CD14-positive monocyte (primary cell): ENCODE results near the gene HMGXB3. TPM values are rescaled to one million over a fixed set of nuclear protein-coding genes. Genes with fewer than 3 reads are reported as not detected.

Source experiments
- DNase-seq, 3 donors: peaks; one replicate each; pipeline ENCODE4 v3.0.0-alpha.2; 2011 to 2022
- H2AFZ ChIP-seq: 2 replicates; pipeline ENCODE4 v1.6.0; 2012; ENCODE audit warnings: mild to moderate bottlenecking, low read depth, low read length, inconsistent platforms; ENCODE audit not compliant: insufficient read depth, poor library complexity, severe bottlenecking
- H3K27ac ChIP-seq, 2 donors: 1 replicate in 1 of 2; 2 replicates in 1 of 2; pipeline ENCODE4 v1.5.1; 2012 to 2013; ENCODE audit warnings: low read length in 2 of 2, control low read depth in 1 of 2, inconsistent platforms in 1 of 2, low read depth in 1 of 2, mild to moderate bottlenecking in 1 of 2
- H3K27me3 ChIP-seq, 2 donors: one replicate each; pipeline versions ENCODE4 v1.6.0 to v1.6.1; 2011 to 2013; ENCODE audit warnings: low read length in 2 of 2; ENCODE audit not compliant: control insufficient read depth in 2 of 2, insufficient read depth in 2 of 2
- H3K36me3 ChIP-seq, 2 donors: replicated peaks in 1 of 2; 1 replicate in 1 of 2; 2 replicates in 1 of 2; pipeline versions ENCODE4 v1.5.1 to v1.6.1; 2012 to 2013; ENCODE audit warnings: low read length in 2 of 2, control low read depth in 1 of 2, inconsistent platforms in 1 of 2, mild to moderate bottlenecking in 1 of 2; ENCODE audit not compliant: insufficient read depth in 2 of 2, control insufficient read depth in 1 of 2
- H3K4me1 ChIP-seq, 2 donors: 1 replicate in 1 of 2; 2 replicates in 1 of 2; pipeline versions ENCODE4 v1.5.1 to v1.6.1; 2012 to 2013; ENCODE audit warnings: low read length in 2 of 2, control low read depth in 1 of 2, inconsistent platforms in 1 of 2, mild to moderate bottlenecking in 1 of 2, moderate library complexity in 1 of 2; ENCODE audit not compliant: insufficient read depth in 2 of 2, control insufficient read depth in 1 of 2
- H3K4me2 ChIP-seq: replicated peaks from 2 replicates; pipeline ENCODE3; 2012; ENCODE audit warnings: low read length, moderate library complexity, mild to moderate bottlenecking; ENCODE audit not compliant: poor library complexity, severe bottlenecking; ENCODE audit errors: extremely low read depth
- H3K4me3 ChIP-seq, 3 experiments: fragments of 200-600 bp in 1 of 3; sonication (generic) in 1 of 3; replicated peaks in 1 of 3; 1 replicate in 2 of 3; 2 replicates in 1 of 3; pipeline ENCODE4 v1.5.1; 2011 to 2013; ENCODE audit warnings: low read length in 3 of 3, mild to moderate bottlenecking in 3 of 3, control low read depth in 2 of 3, low read depth in 2 of 3, inconsistent platforms in 1 of 3, moderate library complexity in 1 of 3
- H3K79me2 ChIP-seq: 2 replicates; pipeline ENCODE4 v1.6.0; 2012; ENCODE audit warnings: mild to moderate bottlenecking, control low read depth, inconsistent platforms, low read length, moderate library complexity; ENCODE audit not compliant: insufficient read depth
- H3K9ac ChIP-seq: 2 replicates; pipeline ENCODE4 v1.6.0; 2017; ENCODE audit warnings: low read length, mild to moderate bottlenecking; ENCODE audit not compliant: insufficient read depth, poor library complexity, severe bottlenecking
- H3K9me3 ChIP-seq, 2 donors: replicated peaks in 1 of 2; 1 replicate in 1 of 2; 2 replicates in 1 of 2; pipeline versions ENCODE4 v1.5.1 to v1.6.1; 2012 to 2013; ENCODE audit warnings: low read length in 2 of 2, control low read depth in 1 of 2; ENCODE audit not compliant: control insufficient read depth in 1 of 2, insufficient read depth in 1 of 2
- H4K20me1 ChIP-seq: 2 replicates; pipeline ENCODE4 v1.6.0; 2012; ENCODE audit warnings: mild to moderate bottlenecking, low read length, control low read depth, moderate library complexity; ENCODE audit not compliant: insufficient read depth
- H3K27ac Mint-ChIP-seq, 7 donors: one replicate each; pipeline ENCODE4 v1.8.0; 2020; ENCODE audit warnings: mild to moderate bottlenecking in 7 of 7, mixed read lengths in 7 of 7, moderate library complexity in 6 of 7, inconsistent platforms in 2 of 7
- H3K27me3 Mint-ChIP-seq, 3 donors: one replicate each; pipeline ENCODE4 v1.8.0; 2021 to 2022; ENCODE audit warnings: low read depth in 3 of 3, mild to moderate bottlenecking in 3 of 3, mixed read lengths in 3 of 3, moderate library complexity in 3 of 3, inconsistent platforms in 1 of 3
- H3K36me3 Mint-ChIP-seq, 2 donors: one replicate each; pipeline ENCODE4 v1.8.0; 2020; ENCODE audit warnings: mixed read lengths in 2 of 2, inconsistent platforms in 1 of 2, mild to moderate bottlenecking in 1 of 2
- H3K4me1 Mint-ChIP-seq: one replicate; pipeline ENCODE4 v1.8.0; 2020; ENCODE audit warnings: mild to moderate bottlenecking, mixed read lengths
- H3K4me3 Mint-ChIP-seq, 2 donors: one replicate each; pipeline ENCODE4 v1.8.0; 2020; ENCODE audit warnings: mild to moderate bottlenecking in 2 of 2, mixed read lengths in 2 of 2, moderate library complexity in 1 of 2
- H3K9me3 Mint-ChIP-seq, 7 donors: one replicate each; pipeline ENCODE4 v1.8.0; 2020 to 2022; ENCODE audit warnings: mixed read lengths in 7 of 7, mild to moderate bottlenecking in 6 of 7, moderate library complexity in 6 of 7, inconsistent platforms in 2 of 7
- CTCF ChIP-seq: fragments of 200-600 bp; IDR thresholded peaks from one replicate; pipeline ENCODE4 v1.8.0; 2022; ENCODE audit warnings: antibody characterized with exemption, mild to moderate bottlenecking
- WGBS: methylation state at CpG from one replicate; pipeline ENCODE4 v1.1.5; 2013; ENCODE audit warnings: missing lambda C conversion rate; ENCODE audit not compliant: insufficient coverage; 5-methylcytosine and 5-hydroxymethylcytosine counted together
- intact Hi-C, 2 donors: fragments of 100-400 bp; cut with micrococcal nuclease; formaldehyde crosslinking; loops; one replicate each; pipeline versions ENCODE4 v1.15.0 to v1.15.1; 2023
- polyA plus RNA-seq, 3 donors: library from polyadenylated mRNA; depleted of rRNA in 1 of 3; unstranded in 2 of 3; stranded (reverse) in 1 of 3; fragments of 300-500 nt in 2 of 3; fragments of >200 nt in 1 of 3; fragmentation: Illumina TruSeq in 2 of 3; gene quantifications; 1 replicate in 2 of 3; 2 replicates in 1 of 3; pipeline ENCODE4 v1.2.3, GENCODE V29; 2012 to 2021

HMGXB3 gene
- polyA plus RNA-seq, 3 donors = 3.1 to 22.9 (median 6.2) TPM

- Histone ChIP-seq H3K27me3 (no peaks in the 10 kb centered on the region), H4K20me1 (no peaks in the 10 kb centered on the region), H3K36me3 (no peaks in the 10 kb centered on the region), H3K4me3 (no peak overlapping the region), H3K27ac (no peak overlapping the region), H3K4me1 (peaks cover 7 to 9% of the 10 kb centered on the region in 2 donors), H3K4me2 (no peak overlapping the region), H3K9me3 (no peaks in the 10 kb centered on the region), H3K9ac (no peak overlapping the region), H2AFZ (no peak overlapping the region), H3K79me2 (no peaks in the 10 kb centered on the region)
- DNase-seq = no peak
- no peak overlapping the region for H3K27ac Mint-ChIP-seq
- H3K4me3 Mint-ChIP-seq = no peak overlapping the region
- 100% methylated on average over 2 of the region's 6 CpGs for WGBS
- no peaks in the 10 kb centered on the region for H3K36me3 Mint-ChIP-seq
- TF ChIP-seq CTCF = no peak
- peaks cover 0 to 4% (median 1%) of the 10 kb centered on the region in 3 donors for H3K27me3 Mint-ChIP-seq
- H3K4me1 Mint-ChIP-seq = peaks cover 13% of the 10 kb centered on the region
- intact Hi-C loops = no loop called here
- H3K9me3 Mint-ChIP-seq = peaks cover 0 to 2% (median 0%) of the 10 kb centered on the region in 7 donors
Measured at GRCh38 chr5:149954798-149955197, 45.7 kb upstream of the HMGXB3 start.

GRCh38 chr5:149956685-149957084 is 43.9 kb upstream of the HMGXB3 start:
- Histone ChIP-seq H3K4me3 (no peak overlapping the region), H3K9ac (no peak overlapping the region), H3K9me3 (no peaks in the 10 kb centered on the region), H4K20me1 (no peaks in the 10 kb centered on the region), H2AFZ (peak overlapping the region; percentile 27), H3K79me2 (peaks cover 8% of the 10 kb centered on the region), H3K27ac (no peak overlapping the region), H3K4me2 (no peak overlapping the region), H3K27me3 (no peaks in the 10 kb centered on the region), H3K4me1 (peaks cover 18 to 26% of the 10 kb centered on the region in 2 donors), H3K36me3 (no peaks in the 10 kb centered on the region)
- Mint-ChIP-seq H3K36me3 (no peaks in the 10 kb centered on the region), H3K4me3 (no peak overlapping the region), H3K27ac (peak overlapping the region in 2 of 7 donors; percentile 84 to 85), H3K9me3 (peaks cover 0 to 2% (median 0%) of the 10 kb centered on the region in 7 donors), H3K4me1 (peaks cover 26% of the 10 kb centered on the region), H3K27me3 (peaks cover 0 to 2% (median 1%) of the 10 kb centered on the region in 3 donors)
- intact Hi-C loops = no loop called here
- no peak for DNase-seq
- 17% methylated on average over 1 of the region's 5 CpGs for WGBS
- TF ChIP-seq CTCF = no peak
